Smooth muscle cell (in vitro differentiated cells): ENCODE measurements around the gene CTBP2. TPM values are rescaled to one million over a fixed set of nuclear protein-coding genes. Genes with fewer than 3 reads are reported as not detected.

Source experiments
- DNase-seq: peaks from one replicate; lab custom pipeline; 2025; ENCODE audit not compliant: unreplicated experiment; lab: John Stamatoyannopoulos, UW
- H2AFZ ChIP-seq: fragments of 200-600 bp; sonication (generic); 2 replicates; pipeline ENCODE4 v1.6.0; 2016; ENCODE audit warnings: antibody characterized with exemption, low read depth, mild to moderate bottlenecking
- H3F3A ChIP-seq: fragments of 200-600 bp; sonication (generic); 2 replicates; pipeline ENCODE4 v1.6.0; 2017; ENCODE audit warnings: antibody characterized with exemption, low read depth
- H3K27ac ChIP-seq: fragments of 200-600 bp; sonication (generic); 2 replicates; pipeline ENCODE4 v1.5.1; 2016; ENCODE audit warnings: low read depth, mild to moderate bottlenecking
- H3K27me3 ChIP-seq: fragments of 200-600 bp; sonication (generic); 2 replicates; pipeline ENCODE4 v1.6.1; 2016; ENCODE audit warnings: low read depth, mild to moderate bottlenecking
- H3K36me3 ChIP-seq: fragments of 200-600 bp; sonication (generic); 2 replicates; pipeline ENCODE4 v1.5.1; 2016; ENCODE audit warnings: low read depth
- H3K4me1 ChIP-seq: fragments of 200-600 bp; sonication (generic); 2 replicates; pipeline ENCODE4 v1.5.1; 2016; ENCODE audit warnings: low read depth
- H3K4me2 ChIP-seq: fragments of 200-600 bp; sonication (generic); 2 replicates; pipeline ENCODE4 v1.6.0; 2016; ENCODE audit warnings: mild to moderate bottlenecking
- H3K4me3 ChIP-seq: fragments of 200-600 bp; sonication (generic); 2 replicates; pipeline ENCODE4 v1.5.1; 2016; ENCODE audit warnings: mild to moderate bottlenecking
- H3K79me2 ChIP-seq: fragments of 200-600 bp; sonication (generic); 2 replicates; pipeline ENCODE4 v1.6.0; 2016; ENCODE audit warnings: low read depth, mild to moderate bottlenecking
- H3K9ac ChIP-seq: fragments of 200-600 bp; sonication (generic); 2 replicates; pipeline ENCODE4 v1.6.0; 2016; ENCODE audit warnings: low read depth
- H3K9me3 ChIP-seq: fragments of 200-600 bp; sonication (generic); replicated peaks from 2 replicates; pipeline ENCODE4 v1.5.1; 2016; ENCODE audit warnings: low read depth
- H4K20me1 ChIP-seq: fragments of 200-600 bp; sonication (generic); 2 replicates; pipeline ENCODE4 v1.6.0; 2016; ENCODE audit warnings: low read depth
- WGBS: methylation state at CpG from one replicate; pipeline ENCODE4 v1.1.7; 2016; ENCODE audit warnings: low lambda C conversion rate; 5-methylcytosine and 5-hydroxymethylcytosine counted together
- polyA plus RNA-seq: library from polyadenylated mRNA; unstranded; fragments of >200 nt; fragmentation: Nextera tagmentation; extraction: Ambion mirVana; gene quantifications from 2 replicates; pipeline ENCODE4 v1.2.1, GENCODE V29; 2016
- total RNA-seq: library from RNA; depleted of rRNA; stranded (reverse); fragments of >200 nt; gene quantifications from 2 replicates; pipeline ENCODE4 v1.2.3, GENCODE V29; 2014
- TF ChIP-seq, protein P1 (sequence below): fragments of 200-600 bp; sonication (generic); IDR thresholded peaks from 2 replicates; pipeline ENCODE4 v1.5.1; 2017; ENCODE audit warnings: borderline replicate concordance, mild to moderate bottlenecking, antibody characterized with exemption; ENCODE audit not compliant: insufficient read depth, poor library complexity, severe bottlenecking

The CTBP2 gene
- total and polyA plus RNA-seq, 2 experiments from 2014 or later, result 49.9 to 69.5 TPM

GRCh38 chr10:125149680-125150047 lies 10.7 kb downstream of the CTBP2 start:
- H3K4me2 ChIP-seq, result no peak overlapping the region
- DNase-seq, result no peak
- H3K79me2 ChIP-seq, result peaks cover 89% of the 10 kb centered on the region
- H4K20me1 ChIP-seq, result peaks cover 100% of the 10 kb centered on the region
- no peak overlapping the region for H2AFZ ChIP-seq
- H3K9me3 ChIP-seq, result no peaks in the 10 kb centered on the region
- H3K27me3 ChIP-seq, result no peaks in the 10 kb centered on the region
- TF ChIP-seq, protein P1, sequence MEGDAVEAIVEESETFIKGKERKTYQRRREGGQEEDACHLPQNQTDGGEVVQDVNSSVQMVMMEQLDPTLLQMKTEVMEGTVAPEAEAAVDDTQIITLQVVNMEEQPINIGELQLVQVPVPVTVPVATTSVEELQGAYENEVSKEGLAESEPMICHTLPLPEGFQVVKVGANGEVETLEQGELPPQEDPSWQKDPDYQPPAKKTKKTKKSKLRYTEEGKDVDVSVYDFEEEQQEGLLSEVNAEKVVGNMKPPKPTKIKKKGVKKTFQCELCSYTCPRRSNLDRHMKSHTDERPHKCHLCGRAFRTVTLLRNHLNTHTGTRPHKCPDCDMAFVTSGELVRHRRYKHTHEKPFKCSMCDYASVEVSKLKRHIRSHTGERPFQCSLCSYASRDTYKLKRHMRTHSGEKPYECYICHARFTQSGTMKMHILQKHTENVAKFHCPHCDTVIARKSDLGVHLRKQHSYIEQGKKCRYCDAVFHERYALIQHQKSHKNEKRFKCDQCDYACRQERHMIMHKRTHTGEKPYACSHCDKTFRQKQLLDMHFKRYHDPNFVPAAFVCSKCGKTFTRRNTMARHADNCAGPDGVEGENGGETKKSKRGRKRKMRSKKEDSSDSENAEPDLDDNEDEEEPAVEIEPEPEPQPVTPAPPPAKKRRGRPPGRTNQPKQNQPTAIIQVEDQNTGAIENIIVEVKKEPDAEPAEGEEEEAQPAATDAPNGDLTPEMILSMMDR, result no peak
- H3K9ac ChIP-seq, result no peak overlapping the region
- no peaks in the 10 kb centered on the region for H3K36me3 ChIP-seq
- 92% methylated on average over 7 of the region's 7 CpGs for WGBS
- no peak overlapping the region for H3K4me3 ChIP-seq
- H3F3A ChIP-seq, result peaks cover 25% of the 10 kb centered on the region
- H3K4me1 ChIP-seq, result peaks cover 58% of the 10 kb centered on the region
- peak overlapping the region; percentile 90 for H3K27ac ChIP-seq

DNA sequence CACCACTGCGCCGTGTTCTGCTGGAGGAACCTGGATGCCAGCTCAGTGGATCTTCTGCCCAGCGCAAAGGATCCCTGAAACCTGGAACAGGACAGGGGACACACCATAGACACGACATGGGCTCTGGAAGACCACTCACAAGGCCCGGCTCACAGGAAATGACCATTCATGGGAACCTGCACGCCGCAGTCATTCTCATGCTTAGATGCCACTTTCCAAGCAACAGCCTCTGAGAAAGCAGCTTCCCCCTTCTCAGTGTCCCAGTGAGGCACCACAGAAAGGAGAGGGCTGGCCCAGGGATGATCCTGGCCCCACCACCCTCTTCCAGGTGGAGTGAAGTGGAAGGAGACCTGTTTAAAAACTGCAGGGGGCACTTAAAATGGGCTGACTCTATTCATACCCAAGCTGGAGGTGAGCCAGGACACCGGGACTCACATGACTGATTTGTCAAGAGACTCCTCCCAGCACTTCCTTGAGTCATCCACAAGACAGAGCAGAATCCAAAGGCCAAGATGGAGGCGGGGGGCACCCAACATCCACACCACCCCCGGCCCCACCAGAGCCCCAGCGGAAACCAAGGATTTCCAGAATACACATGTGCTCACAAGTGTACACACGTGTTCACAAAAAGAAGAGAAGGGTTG lies 11.2 kb downstream of the CTBP2 start:
- no peak for DNase-seq

GRCh38 chr10:125148528-125148927 lies 11.8 kb downstream of the CTBP2 start:
- Histone ChIP-seq H3K4me1 (peaks cover 46% of the 10 kb centered on the region), H3K9ac (peak overlapping the region; percentile 13), H3K9me3 (no peaks in the 10 kb centered on the region), H4K20me1 (peaks cover 100% of the 10 kb centered on the region), H3F3A (peaks cover 24% of the 10 kb centered on the region), H3K79me2 (peaks cover 94% of the 10 kb centered on the region), H3K27me3 (no peaks in the 10 kb centered on the region), H3K4me2 (peak overlapping the region; percentile 65), H3K27ac (peak overlapping the region; percentile 90), H2AFZ (no peak overlapping the region), H3K4me3 (no peak overlapping the region), H3K36me3 (no peaks in the 10 kb centered on the region)
- DNase-seq, result no peak
- 20% methylated on average over 4 of the region's 4 CpGs for WGBS
- TF ChIP-seq, protein P1, result no peak

More for the DNA sequence above, 11.2 kb downstream of the CTBP2 start:
- no peak overlapping the region for H3K4me3 ChIP-seq
- no peak overlapping the region for H2AFZ ChIP-seq
- no peaks in the 10 kb centered on the region for H3K9me3 ChIP-seq
- H3K27ac ChIP-seq, result peak overlapping the region; percentile 90
- H3K4me1 ChIP-seq, result peaks cover 53% of the 10 kb centered on the region
- peaks cover 100% of the 10 kb centered on the region for H4K20me1 ChIP-seq
- TF ChIP-seq, protein P1, result no peak
- 77% methylated on average over 12 of the region's 12 CpGs for WGBS
- no peaks in the 10 kb centered on the region for H3K36me3 ChIP-seq
- H3K27me3 ChIP-seq, result no peaks in the 10 kb centered on the region
- peaks cover 25% of the 10 kb centered on the region for H3F3A ChIP-seq
- H3K79me2 ChIP-seq, result peaks cover 89% of the 10 kb centered on the region
- H3K9ac ChIP-seq, result peak overlapping the region; percentile 13
- H3K4me2 ChIP-seq, result peak overlapping the region; percentile 65

DNA sequence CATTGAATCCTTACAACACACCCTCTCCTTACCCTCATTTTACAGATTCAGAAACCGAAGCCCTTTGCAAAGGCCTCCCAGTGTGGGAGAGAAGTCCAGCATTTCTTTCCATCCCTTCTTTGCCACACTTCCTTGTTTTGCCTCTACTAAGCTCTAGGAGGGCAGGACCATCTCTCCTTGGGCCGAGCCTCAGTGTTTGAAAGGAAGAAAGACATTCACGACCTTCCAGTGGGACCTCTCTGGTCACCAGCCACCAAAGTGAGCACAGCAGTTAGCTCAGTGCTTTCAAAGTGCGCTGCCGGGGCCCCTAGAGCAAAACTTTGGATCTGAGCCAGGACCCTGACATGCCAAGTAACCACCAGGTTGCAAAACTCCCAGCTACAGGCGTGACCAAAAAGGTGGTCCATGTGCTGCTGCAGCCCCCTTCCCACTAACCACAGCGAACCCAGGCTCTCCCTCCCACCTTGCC lies 12.4 kb downstream of the CTBP2 start:
- no peak overlapping the region for H3K4me3 ChIP-seq
- peak overlapping the region; percentile 81 for H3K9ac ChIP-seq
- H3K27me3 ChIP-seq, result no peaks in the 10 kb centered on the region
- 44% methylated on average over 7 of the region's 7 CpGs for WGBS
- peaks cover 94% of the 10 kb centered on the region for H3K79me2 ChIP-seq
- peaks cover 100% of the 10 kb centered on the region for H4K20me1 ChIP-seq
- H3F3A ChIP-seq, result peaks cover 18% of the 10 kb centered on the region
- DNase-seq, result no peak
- TF ChIP-seq, protein P1, result no peak
- no peaks in the 10 kb centered on the region for H3K9me3 ChIP-seq
- peak overlapping the region; percentile 65 for H3K4me2 ChIP-seq
- peaks cover 41% of the 10 kb centered on the region for H3K4me1 ChIP-seq
- H3K36me3 ChIP-seq, result no peaks in the 10 kb centered on the region
- peak overlapping the region; percentile 90 for H3K27ac ChIP-seq
- no peak overlapping the region for H2AFZ ChIP-seq
